Mesenchymal stem cell (in vitro differentiated cells and primary cell): Measurements from ENCODE around the gene MEAF6.

ENCODE experiments used
- DNase-seq: peaks from one replicate; pipeline ENCODE4 v3.0.0-alpha.2; 2013
- H2AFZ ChIP-seq: one replicate; pipeline ENCODE4 v1.6.1; 2013; ENCODE audit warnings: low read depth, mild to moderate bottlenecking, control low read depth, inconsistent platforms, low read length, moderate library complexity
- H2AK5ac ChIP-seq: 2 replicates; pipeline ENCODE4 v1.6.1; 2013; ENCODE audit warnings: low read length, moderate library complexity, mild to moderate bottlenecking, inconsistent platforms; ENCODE audit not compliant: severe bottlenecking
- H2BK120ac ChIP-seq: one replicate; pipeline ENCODE4 v1.6.1; 2013; ENCODE audit warnings: low read depth, mild to moderate bottlenecking, inconsistent platforms, low read length, moderate library complexity
- H2BK12ac ChIP-seq, 2 experiments: one replicate each; pipeline ENCODE4 v1.6.1; 2013; ENCODE audit warnings: inconsistent platforms in 2 of 2, low read length in 2 of 2, mild to moderate bottlenecking in 2 of 2, moderate library complexity in 2 of 2, control low read depth in 1 of 2
- H2BK15ac ChIP-seq: one replicate; pipeline ENCODE4 v1.6.1; 2013; ENCODE audit warnings: mild to moderate bottlenecking, low read depth, inconsistent platforms; ENCODE audit not compliant: poor library complexity, severe bottlenecking
- H2BK5ac ChIP-seq: 2 replicates; pipeline ENCODE4 v1.6.1; 2013; ENCODE audit warnings: low read depth, mild to moderate bottlenecking, low read length, control low read depth, inconsistent platforms; ENCODE audit not compliant: poor library complexity, severe bottlenecking
- H3K14ac ChIP-seq, 2 experiments: one replicate each; pipeline ENCODE4 v1.6.1; 2013; ENCODE audit warnings: inconsistent platforms in 2 of 2, low read length in 2 of 2, control low read depth in 1 of 2, mild to moderate bottlenecking in 1 of 2, moderate library complexity in 1 of 2
- H3K18ac ChIP-seq, 2 experiments: one replicate each; pipeline ENCODE4 v1.6.1; 2013; ENCODE audit warnings: inconsistent platforms in 2 of 2, low read length in 2 of 2, control low read depth in 1 of 2, low read depth in 1 of 2, mild to moderate bottlenecking in 1 of 2
- H3K23ac ChIP-seq, 2 experiments: one replicate each; pipeline ENCODE4 v1.6.1; 2013; ENCODE audit warnings: inconsistent platforms in 2 of 2, low read length in 2 of 2, mild to moderate bottlenecking in 2 of 2, moderate library complexity in 2 of 2, control low read depth in 1 of 2
- H3K27ac ChIP-seq: 2 replicates; pipeline ENCODE4 v1.5.1; 2013; ENCODE audit warnings: mild to moderate bottlenecking, moderate library complexity, low read length, control low read depth, inconsistent platforms; ENCODE audit not compliant: poor library complexity, severe bottlenecking
- H3K27me3 ChIP-seq, 2 experiments: 2 replicates each; pipeline versions ENCODE4 v1.6.1 to v1.7.0; 2013; ENCODE audit warnings: low read length in 2 of 2, mild to moderate bottlenecking in 2 of 2, moderate library complexity in 2 of 2, control low read depth in 1 of 2, inconsistent platforms in 1 of 2; ENCODE audit not compliant: control insufficient read depth in 1 of 2, insufficient read depth in 1 of 2
- H3K36me3 ChIP-seq, 2 experiments: 2 replicates each; pipeline versions ENCODE4 v1.6.1 to v1.7.0; 2013; ENCODE audit warnings: low read length in 2 of 2, control low read depth in 1 of 2, inconsistent platforms in 1 of 2, low read depth in 1 of 2, mild to moderate bottlenecking in 1 of 2; ENCODE audit not compliant: insufficient read depth in 2 of 2, control insufficient read depth in 1 of 2
- H3K4ac ChIP-seq, 2 experiments: one replicate each; pipeline ENCODE4 v1.6.1; 2013; ENCODE audit warnings: inconsistent platforms in 2 of 2, low read length in 2 of 2, mild to moderate bottlenecking in 2 of 2, moderate library complexity in 2 of 2, control low read depth in 1 of 2, low read depth in 1 of 2
- H3K4me1 ChIP-seq: 2 replicates; pipeline ENCODE4 v1.6.1; 2013; ENCODE audit warnings: low read depth, low read length, control low read depth; ENCODE audit not compliant: control insufficient read depth, insufficient read depth
- H3K4me2 ChIP-seq: 2 replicates; pipeline ENCODE4 v1.6.1; 2013; ENCODE audit warnings: low read length, mild to moderate bottlenecking, inconsistent platforms; ENCODE audit not compliant: poor library complexity, severe bottlenecking
- H3K4me3 ChIP-seq, 2 experiments: 2 replicates each; pipeline versions ENCODE4 v1.5.1 to v1.7.0; 2013; ENCODE audit warnings: low read length in 2 of 2, mild to moderate bottlenecking in 2 of 2, control low read depth in 1 of 2, low read depth in 1 of 2; ENCODE audit not compliant: insufficient read depth in 1 of 2
- H3K79me1 ChIP-seq: replicated peaks from 2 replicates; pipeline ENCODE4 v1.6.1; 2013; ENCODE audit warnings: mild to moderate bottlenecking, control low read depth, low read length, inconsistent platforms; ENCODE audit not compliant: poor library complexity, severe bottlenecking
- H3K9ac ChIP-seq: 2 replicates; pipeline ENCODE4 v1.7.0; 2013; ENCODE audit warnings: mild to moderate bottlenecking, low read length, moderate library complexity
- H3K9me3 ChIP-seq: 2 replicates; pipeline ENCODE4 v1.7.0; 2013; ENCODE audit warnings: mild to moderate bottlenecking, low read length; ENCODE audit not compliant: control insufficient read depth
- H4K8ac ChIP-seq: one replicate; pipeline ENCODE4 v1.6.1; 2013; ENCODE audit warnings: inconsistent platforms, mild to moderate bottlenecking, low read length, moderate library complexity
- H4K91ac ChIP-seq: one replicate; pipeline ENCODE4 v1.6.1; 2013; ENCODE audit warnings: mild to moderate bottlenecking, low read length, inconsistent platforms
- WGBS: methylation state at CpG from one replicate; pipeline ENCODE4 v1.1.7; 2013; ENCODE audit warnings: mixed read lengths; 5-methylcytosine and 5-hydroxymethylcytosine counted together

MEAF6 gene

GRCh38 chr1:37549341-37549740, 34.8 kb upstream of the MEAF6 start:
- Histone ChIP-seq H2BK12ac (no peak overlapping the region), H4K8ac (no peak overlapping the region), H3K4me3 (no peak overlapping the region), H2BK15ac (no peak overlapping the region), H3K18ac (no peak overlapping the region), H2AFZ (no peak overlapping the region), H3K4me1 (peaks cover 6% of the 10 kb centered on the region), H2BK120ac (no peak overlapping the region), H3K14ac (no peak overlapping the region), H2AK5ac (no peak overlapping the region), H3K36me3 (peaks cover 27 to 56% of the 10 kb centered on the region in 2 experiments), H4K91ac (no peak overlapping the region), H3K27me3 (no peaks in the 10 kb centered on the region), H3K9me3 (no peaks in the 10 kb centered on the region), H3K27ac (no peak overlapping the region), H3K4ac (no peak overlapping the region), H3K9ac (peak overlapping the region; percentile 60), H3K79me1 (peaks cover 29% of the 10 kb centered on the region), H2BK5ac (no peak overlapping the region), H3K23ac (no peak overlapping the region), H3K4me2 (no peak overlapping the region)
- no peak for DNase-seq
- 98% methylated on average over 4 of the region's 6 CpGs for WGBS

DNA sequence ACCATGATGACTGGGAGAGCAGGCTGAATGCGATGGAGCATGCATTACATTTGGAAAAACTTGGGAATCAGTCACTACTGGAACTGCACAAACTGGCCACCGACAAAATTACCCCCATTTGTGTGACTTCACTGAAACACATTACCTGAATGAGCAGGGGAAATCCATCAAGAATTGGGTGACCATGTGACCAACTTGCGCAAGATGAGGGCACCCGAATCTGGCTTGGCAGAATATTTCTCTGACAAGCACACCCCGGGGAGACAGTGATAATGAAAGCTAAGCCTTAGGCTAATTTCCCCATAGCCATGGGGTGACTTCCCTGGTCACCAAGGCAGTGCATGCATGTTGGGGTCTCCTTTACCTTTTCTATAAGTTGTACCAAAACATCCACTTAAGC, 30.5 kb upstream of the MEAF6 start:
- Histone ChIP-seq H3K27ac (no peak overlapping the region), H2AFZ (no peak overlapping the region), H3K27me3 (no peaks in the 10 kb centered on the region), H3K4me2 (no peak overlapping the region), H3K4me3 (no peak overlapping the region), H3K14ac (no peak overlapping the region), H4K8ac (no peak overlapping the region), H2BK5ac (no peak overlapping the region), H3K36me3 (peaks cover 43 to 66% of the 10 kb centered on the region in 2 experiments), H2BK15ac (no peak overlapping the region), H3K9me3 (no peaks in the 10 kb centered on the region), H2BK12ac (no peak overlapping the region), H3K4me1 (peaks cover 2% of the 10 kb centered on the region), H3K18ac (no peak overlapping the region), H2AK5ac (no peak overlapping the region), H4K91ac (no peak overlapping the region), H3K9ac (no peak overlapping the region), H2BK120ac (no peak overlapping the region), H3K79me1 (peaks cover 36% of the 10 kb centered on the region), H3K4ac (no peak overlapping the region), H3K23ac (no peak overlapping the region)
- DNase-seq = no peak
- 96% methylated on average over 5 of the region's 5 CpGs for WGBS

DNA sequence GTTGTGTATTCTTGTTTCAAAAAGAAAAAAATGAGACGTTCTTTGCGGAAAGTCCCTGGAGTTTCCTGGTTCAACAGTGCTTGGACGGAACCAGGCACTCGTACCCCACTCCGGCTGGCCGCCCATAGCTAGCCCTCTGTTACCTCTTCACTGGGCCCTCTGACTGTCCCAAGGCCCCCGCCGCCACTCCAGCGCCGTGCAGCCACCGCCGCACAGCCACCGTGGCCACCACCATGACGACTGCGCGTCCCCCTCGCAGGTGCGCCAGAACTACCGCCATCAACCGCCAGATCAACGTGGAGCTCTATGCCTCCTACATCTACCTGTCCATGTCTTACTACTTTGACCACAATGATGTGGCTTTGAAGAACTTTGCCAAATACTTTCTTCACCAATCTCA, 30.0 kb upstream of the MEAF6 start:
- Histone ChIP-seq H2BK120ac (no peak overlapping the region), H3K4me3 (no peak overlapping the region), H3K9me3 (no peaks in the 10 kb centered on the region), H4K8ac (no peak overlapping the region), H3K9ac (no peak overlapping the region), H2AK5ac (no peak overlapping the region), H3K14ac (no peak overlapping the region), H3K4ac (no peak overlapping the region), H3K23ac (no peak overlapping the region), H3K27ac (no peak overlapping the region), H2BK5ac (no peak overlapping the region), H2BK12ac (no peak overlapping the region), H3K18ac (no peak overlapping the region), H2BK15ac (no peak overlapping the region), H3K79me1 (peaks cover 36% of the 10 kb centered on the region), H2AFZ (no peak overlapping the region), H3K36me3 (peaks cover 47 to 71% of the 10 kb centered on the region in 2 experiments), H3K27me3 (no peaks in the 10 kb centered on the region), H3K4me1 (peaks cover 2% of the 10 kb centered on the region), H3K4me2 (no peak overlapping the region), H4K91ac (peak overlapping the region; percentile 53)
- whole genome bisulfite sequencing = 97% methylated on average over 21 of the region's 21 CpGs
- DNase-seq = no peak

DNA sequence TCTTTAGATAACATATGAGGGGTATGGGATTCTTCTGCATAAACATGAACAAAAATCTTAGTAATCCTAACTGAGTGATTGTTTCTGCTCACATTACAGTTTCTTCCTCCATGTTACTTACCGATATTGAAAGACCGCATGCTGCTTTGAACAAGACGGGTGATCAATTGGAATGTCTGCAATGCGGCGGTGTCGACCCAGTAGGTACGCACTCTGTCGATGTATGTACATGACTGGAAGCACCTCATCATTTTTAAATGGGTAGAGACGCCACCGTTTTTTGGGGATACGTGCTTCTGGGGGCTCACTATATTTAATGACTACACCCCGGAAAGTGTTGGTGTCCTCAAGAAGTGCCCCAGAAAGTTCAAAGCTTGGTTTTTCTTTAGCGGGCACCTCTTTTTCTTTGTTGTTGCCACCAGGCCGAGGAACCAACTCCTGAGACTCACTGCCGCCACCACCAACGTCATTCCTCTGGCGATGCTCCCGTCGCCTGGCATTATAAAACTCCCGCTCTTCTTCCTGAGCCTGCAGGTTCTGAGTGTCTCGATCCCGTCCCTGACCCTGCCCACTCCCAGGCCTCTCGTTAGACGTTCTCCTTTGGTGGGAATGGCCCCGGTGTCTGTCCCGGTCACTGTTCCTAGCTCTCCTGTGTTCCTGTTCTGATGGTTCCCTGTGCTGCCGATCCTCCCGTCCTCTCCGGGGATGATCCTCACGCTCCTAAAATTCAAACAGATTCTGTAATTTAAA, 25.6 kb upstream of the MEAF6 start:
- Histone ChIP-seq H3K27ac (no peak overlapping the region), H3K79me1 (peaks cover 26% of the 10 kb centered on the region), H3K9ac (no peak overlapping the region), H2AFZ (no peak overlapping the region), H3K23ac (no peak overlapping the region), H3K14ac (no peak overlapping the region), H3K4me3 (no peak overlapping the region), H2BK12ac (no peak overlapping the region), H3K4me2 (no peak overlapping the region), H2BK120ac (peak overlapping the region; percentile 8), H3K18ac (no peak overlapping the region), H4K8ac (no peak overlapping the region), H4K91ac (no peak overlapping the region), H3K9me3 (no peaks in the 10 kb centered on the region), H3K36me3 (peaks cover 42 to 81% of the 10 kb centered on the region in 2 experiments), H2BK5ac (no peak overlapping the region), H2AK5ac (no peak overlapping the region), H2BK15ac (no peak overlapping the region), H3K4ac (no peak overlapping the region), H3K4me1 (no peaks in the 10 kb centered on the region), H3K27me3 (no peaks in the 10 kb centered on the region)
- DNase-seq = no peak
- WGBS = 98% methylated on average over 30 of the region's 30 CpGs
